T-helper 22 cell (primary cell): ENCODE data around the gene APC2.
"Not testable (repeated sequence)": the region's sequence is repeated elsewhere in the genome, so short reads cannot be mapped to it uniquely, and the experiment has no call there.

Experiments
- DNase-seq: peaks from one replicate; pipeline ENCODE4 v3.0.0-alpha.2; 2020; ENCODE audit warnings: low read depth

APC2 gene

GRCh38 chr19:1467490-1468273 lies 17.8 kb downstream of the APC2 start:
- DNase-seq, result no peak

GRCh38 chr19:1468274-1468820 lies 18.4 kb downstream of the APC2 start:
- DNase-seq, result no peak

GRCh38 chr19:1468821-1469254 lies 18.9 kb downstream of the APC2 start:
- no peak for DNase-seq

GRCh38 chr19:1469255-1470054 lies 19.5 kb downstream of the APC2 start:
- DNase-seq, result no peak

- no peak for DNase-seq
Observed at GRCh38 chr19:1470055-1470304, 20.1 kb downstream of the APC2 start.

- DNase-seq, result peak; percentile 52
Observed at GRCh38 chr19:1470305-1471009, 20.5 kb downstream of the APC2 start.

GRCh38 chr19:1471010-1471514 lies 21.1 kb downstream of the APC2 start:
- no peak for DNase-seq

- no peak for DNase-seq
Observed at GRCh38 chr19:1471515-1472160, 21.7 kb downstream of the APC2 start.

- no peak for DNase-seq
Observed at GRCh38 chr19:1472231-1473084, 22.5 kb downstream of the APC2 start.

GRCh38 chr19:1473085-1473851 lies 23.3 kb downstream of the APC2 start:
- DNase-seq, result no peak

- no peak for DNase-seq
Observed at GRCh38 chr19:1474011-1474764, 24.3 kb downstream of the APC2 start.

GRCh38 chr19:1474765-1475351 lies 24.9 kb downstream of the APC2 start:
- no peak for DNase-seq

GRCh38 chr19:1475751-1476437 lies 26.0 kb downstream of the APC2 start:
- no peak for DNase-seq

- DNase-seq, result not testable (repeated sequence)
Observed at GRCh38 chr19:1477056-1477455, 27.1 kb downstream of the APC2 start.

- peak; percentile 80 for DNase-seq
Observed at GRCh38 chr19:1478934-1479707, 29.2 kb downstream of the APC2 start, which contains the start of gene C19orf25. Gene C19orf25 (minus strand): TSS chr19:1479215. CDS start chr19:1478903, 312 bp downstream.

- DNase-seq, result no peak
Observed at GRCh38 chr19:1481224-1481892, 31.4 kb downstream of the APC2 start.

- DNase-seq, result no peak
Observed at GRCh38 chr19:1481893-1482360, 32.0 kb downstream of the APC2 start.
